ENCODE results near the gene DIP2C. TPM values are rescaled to one million over a fixed set of nuclear protein-coding genes. Genes with fewer than 3 reads are reported as not detected.

Gene DIP2C
- polyA plus RNA-seq, 2 donors, result 2.2 to 2.7 TPM

DNA sequence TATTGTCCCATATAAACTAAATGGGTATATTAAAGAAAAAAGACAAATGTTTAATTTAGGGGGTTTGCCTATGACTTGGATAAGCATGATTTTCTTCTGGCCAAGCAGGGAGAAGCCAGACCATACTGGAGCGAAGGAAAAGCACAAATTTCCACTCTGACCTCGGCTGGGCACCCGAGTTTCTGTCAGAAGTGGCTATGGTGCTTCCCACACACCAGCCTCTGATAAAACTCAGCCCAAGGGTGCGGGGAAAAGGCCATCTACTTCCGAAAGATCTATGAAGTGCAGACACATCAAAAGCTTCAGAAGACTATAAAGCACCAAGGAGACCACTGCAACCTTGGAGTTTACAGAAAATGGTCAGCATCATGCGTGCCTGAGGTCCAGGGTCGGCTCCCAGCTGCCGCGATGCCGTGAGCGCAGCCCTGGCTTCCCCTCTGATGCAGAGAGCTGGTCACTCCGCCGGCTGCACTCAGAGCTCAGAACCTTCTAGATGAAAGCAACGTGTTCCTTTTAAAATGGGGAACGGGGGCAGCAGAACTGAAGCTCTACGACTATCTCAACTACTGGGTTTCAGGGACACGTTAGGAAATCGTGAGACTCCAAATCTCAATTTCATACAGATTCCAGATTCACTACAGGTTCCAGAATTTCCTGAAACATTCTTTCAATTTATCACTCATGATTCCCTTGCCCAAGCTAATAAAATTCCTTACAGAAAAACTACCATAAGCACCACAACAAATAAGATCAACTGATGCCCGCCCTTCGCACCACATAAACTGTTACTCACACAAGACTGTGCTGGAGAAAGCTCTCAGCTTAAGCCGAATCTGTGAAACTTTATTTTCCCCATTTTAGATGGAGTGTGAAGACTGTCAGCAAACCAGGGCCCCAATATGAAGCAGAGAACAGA is 84.5 kb downstream of the DIP2C start:
- Histone ChIP-seq H3K27ac (ENCODE audit: low read depth in 2 of 2, low read length in 1 of 2) (no peak overlapping the region), H3K9me3 (ENCODE audit: control insufficient read depth in 2 of 2, insufficient read depth in 1 of 2, low read depth in 1 of 2, low read length in 1 of 2) (no peaks in the 10 kb centered on the region), H3K4me1 (ENCODE audit: control insufficient read depth in 2 of 2, insufficient read depth in 2 of 2, low read length in 1 of 2) (peaks cover 0 to 6% of the 10 kb centered on the region in 2 donors), H3K4me3 (ENCODE audit: low read depth in 1 of 2, low read length in 2 of 2) (no peak overlapping the region), H3K36me3 (ENCODE audit: control insufficient read depth in 2 of 2, insufficient read depth in 2 of 2, low read length in 1 of 2) (no peaks in the 10 kb centered on the region), H3K27me3 (ENCODE audit: control insufficient read depth in 1 of 2, insufficient read depth in 2 of 2, low read length in 2 of 2) (no peaks in the 10 kb centered on the region)
- 82 to 85% methylated on average over 21 of the region's 21 CpGs for WGBS, 2 donors

- Histone ChIP-seq H3K27me3 (ENCODE audit: control insufficient read depth in 1 of 2, insufficient read depth in 2 of 2, low read length in 2 of 2) (no peaks in the 10 kb centered on the region), H3K9me3 (ENCODE audit: control insufficient read depth in 2 of 2, insufficient read depth in 1 of 2, low read depth in 1 of 2, low read length in 1 of 2) (no peaks in the 10 kb centered on the region), H3K4me3 (ENCODE audit: low read depth in 1 of 2, low read length in 2 of 2) (no peak overlapping the region), H3K4me1 (ENCODE audit: control insufficient read depth in 2 of 2, insufficient read depth in 2 of 2, low read length in 1 of 2) (peaks cover 0 to 6% of the 10 kb centered on the region in 2 donors), H3K27ac (ENCODE audit: low read depth in 2 of 2, low read length in 1 of 2) (no peak overlapping the region), H3K36me3 (ENCODE audit: control insufficient read depth in 2 of 2, insufficient read depth in 2 of 2, low read length in 1 of 2) (no peaks in the 10 kb centered on the region)
- 68 to 75% methylated on average over 6 of the region's 6 CpGs for WGBS, 2 donors
These were observed 85.7 kb downstream of the DIP2C start for GRCh38 chr10:603745-604144.

DNA sequence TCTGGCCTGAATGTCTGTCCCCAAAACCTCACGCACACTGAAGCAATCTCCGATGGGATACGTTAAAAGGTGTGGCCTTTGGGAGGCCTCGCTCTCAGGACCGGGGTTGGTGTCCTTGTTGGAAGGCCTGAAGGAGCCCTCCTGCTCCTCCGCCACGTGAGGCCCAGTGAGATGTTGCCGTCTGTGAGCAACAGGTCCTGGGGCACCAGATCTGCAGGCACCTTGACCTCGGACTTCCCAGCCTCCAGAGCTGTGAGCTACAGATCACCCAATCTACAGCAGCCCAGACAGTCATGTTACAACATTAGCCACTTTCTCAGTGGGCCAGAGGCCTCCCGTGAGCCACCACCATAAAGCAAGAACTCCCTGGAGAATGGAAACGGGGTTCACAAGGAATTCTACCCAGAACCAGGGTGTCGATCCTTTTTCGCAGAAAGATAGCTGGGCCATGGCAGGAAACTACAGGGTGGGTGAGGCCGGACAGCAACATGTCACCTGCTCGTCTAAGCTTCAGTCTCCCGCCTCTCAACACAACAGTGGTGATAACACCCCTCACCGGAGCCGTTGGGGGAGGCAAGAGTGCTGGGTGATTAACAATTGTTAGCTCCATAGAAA is 87.0 kb downstream of the DIP2C start:
- Histone ChIP-seq H3K27me3 (ENCODE audit: control insufficient read depth in 1 of 2, insufficient read depth in 2 of 2, low read length in 2 of 2) (no peaks in the 10 kb centered on the region), H3K4me3 (ENCODE audit: low read depth in 1 of 2, low read length in 2 of 2) (no peak overlapping the region), H3K4me1 (ENCODE audit: control insufficient read depth in 2 of 2, insufficient read depth in 2 of 2, low read length in 1 of 2) (peaks cover 0 to 6% of the 10 kb centered on the region in 2 donors), H3K27ac (ENCODE audit: low read depth in 2 of 2, low read length in 1 of 2) (no peak overlapping the region), H3K36me3 (ENCODE audit: control insufficient read depth in 2 of 2, insufficient read depth in 2 of 2, low read length in 1 of 2) (no peaks in the 10 kb centered on the region), H3K9me3 (ENCODE audit: control insufficient read depth in 2 of 2, insufficient read depth in 1 of 2, low read depth in 1 of 2, low read length in 1 of 2) (no peaks in the 10 kb centered on the region)
- WGBS, 2 donors, result 93% methylated on average over 18 of the region's 18 CpGs

DNA sequence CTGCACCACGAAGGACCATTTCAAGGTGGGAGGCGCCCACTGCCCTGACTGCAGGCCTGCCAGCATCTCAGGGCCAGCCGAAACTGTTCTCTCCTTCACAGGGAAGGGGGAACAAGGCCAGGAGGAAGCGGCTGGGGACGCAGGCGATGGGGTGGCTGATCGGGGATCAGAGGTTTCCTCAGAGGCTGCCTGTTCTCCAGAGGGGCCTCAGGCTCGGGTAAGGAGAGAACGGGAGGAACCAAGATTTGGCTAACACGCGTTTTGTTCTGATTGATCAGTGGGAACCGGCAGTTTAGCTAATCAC is 87.9 kb downstream of the DIP2C start:
- H3K27me3 ChIP-seq (ENCODE audit: control insufficient read depth in 1 of 2, insufficient read depth in 2 of 2, low read length in 2 of 2), result no peaks in the 10 kb centered on the region
- no peak overlapping the region for H3K27ac ChIP-seq (ENCODE audit: low read depth in 2 of 2, low read length in 1 of 2)
- WGBS, 2 donors, result 68 to 72% methylated on average over 12 of the region's 12 CpGs
- no peaks in the 10 kb centered on the region for H3K36me3 ChIP-seq (ENCODE audit: control insufficient read depth in 2 of 2, insufficient read depth in 2 of 2, low read length in 1 of 2)
- no peaks in the 10 kb centered on the region for H3K9me3 ChIP-seq (ENCODE audit: control insufficient read depth in 2 of 2, insufficient read depth in 1 of 2, low read depth in 1 of 2, low read length in 1 of 2)
- H3K4me3 ChIP-seq (ENCODE audit: low read depth in 1 of 2, low read length in 2 of 2), result no peak overlapping the region
- H3K4me1 ChIP-seq (ENCODE audit: control insufficient read depth in 2 of 2, insufficient read depth in 2 of 2, low read length in 1 of 2), result peaks cover 0 to 2% of the 10 kb centered on the region in 2 donors

DNA sequence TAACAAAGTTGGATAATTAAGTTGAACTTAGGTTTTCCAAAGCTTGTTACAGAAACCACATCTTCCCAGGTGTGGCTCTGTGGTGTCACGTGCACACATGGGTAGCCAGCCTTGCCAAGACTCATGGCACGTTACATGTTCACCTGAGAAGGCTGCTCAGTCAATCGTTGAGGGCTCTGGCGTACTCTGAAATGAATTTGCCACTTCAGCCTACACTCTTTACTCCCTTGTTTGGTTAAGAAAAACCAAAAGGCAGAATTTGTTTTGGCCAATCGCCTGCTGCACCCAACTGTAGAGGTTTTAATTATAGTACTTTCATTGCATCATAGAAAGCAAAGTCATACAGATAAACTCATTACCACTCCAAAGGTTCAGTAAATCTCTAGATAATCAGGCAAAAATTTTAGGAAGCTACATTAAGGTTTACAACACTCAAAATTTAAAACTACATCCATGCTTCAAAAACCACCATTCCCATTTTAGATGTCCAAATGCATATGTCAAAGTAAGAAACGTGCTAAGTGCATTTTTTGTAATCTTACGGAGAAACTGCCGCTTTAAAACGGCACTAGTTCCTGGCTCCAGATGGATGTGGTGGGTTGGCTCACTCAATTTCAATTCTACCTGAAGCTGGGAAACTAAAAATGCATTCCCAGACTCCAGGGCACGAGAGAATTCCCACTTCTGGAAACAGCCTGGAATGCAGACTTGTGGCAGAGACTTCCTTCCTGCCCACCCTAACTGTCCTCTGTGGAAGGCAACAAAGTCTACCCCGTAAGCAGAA is 88.4 kb downstream of the DIP2C start:
- WGBS, 2 donors, result 61 to 62% methylated on average over 11 of the region's 11 CpGs
- no peak overlapping the region for H3K27ac ChIP-seq (ENCODE audit: low read depth in 2 of 2, low read length in 1 of 2)
- no peaks in the 10 kb centered on the region for H3K9me3 ChIP-seq (ENCODE audit: control insufficient read depth in 2 of 2, insufficient read depth in 1 of 2, low read depth in 1 of 2, low read length in 1 of 2)
- H3K27me3 ChIP-seq (ENCODE audit: control insufficient read depth in 1 of 2, insufficient read depth in 2 of 2, low read length in 2 of 2), result no peaks in the 10 kb centered on the region
- no peak overlapping the region for H3K4me3 ChIP-seq (ENCODE audit: low read depth in 1 of 2, low read length in 2 of 2)
- no peaks in the 10 kb centered on the region for H3K36me3 ChIP-seq (ENCODE audit: control insufficient read depth in 2 of 2, insufficient read depth in 2 of 2, low read length in 1 of 2)
- H3K4me1 ChIP-seq (ENCODE audit: control insufficient read depth in 2 of 2, insufficient read depth in 2 of 2, low read length in 1 of 2), result peaks cover 0 to 2% of the 10 kb centered on the region in 2 donors

GRCh38 chr10:600234-600633 is 89.2 kb downstream of the DIP2C start:
- no peaks in the 10 kb centered on the region for H3K4me1 ChIP-seq (ENCODE audit: control insufficient read depth in 2 of 2, insufficient read depth in 2 of 2, low read length in 1 of 2)
- no peaks in the 10 kb centered on the region for H3K9me3 ChIP-seq (ENCODE audit: control insufficient read depth in 2 of 2, insufficient read depth in 1 of 2, low read depth in 1 of 2, low read length in 1 of 2)
- no peaks in the 10 kb centered on the region for H3K36me3 ChIP-seq (ENCODE audit: control insufficient read depth in 2 of 2, insufficient read depth in 2 of 2, low read length in 1 of 2)
- H3K27ac ChIP-seq (ENCODE audit: low read depth in 2 of 2, low read length in 1 of 2), result no peak overlapping the region
- H3K27me3 ChIP-seq (ENCODE audit: control insufficient read depth in 1 of 2, insufficient read depth in 2 of 2, low read length in 2 of 2), result no peaks in the 10 kb centered on the region
- WGBS, 2 donors, result 92 to 94% methylated on average over 15 of the region's 15 CpGs
- H3K4me3 ChIP-seq (ENCODE audit: low read depth in 1 of 2, low read length in 2 of 2), result no peak overlapping the region

DNA sequence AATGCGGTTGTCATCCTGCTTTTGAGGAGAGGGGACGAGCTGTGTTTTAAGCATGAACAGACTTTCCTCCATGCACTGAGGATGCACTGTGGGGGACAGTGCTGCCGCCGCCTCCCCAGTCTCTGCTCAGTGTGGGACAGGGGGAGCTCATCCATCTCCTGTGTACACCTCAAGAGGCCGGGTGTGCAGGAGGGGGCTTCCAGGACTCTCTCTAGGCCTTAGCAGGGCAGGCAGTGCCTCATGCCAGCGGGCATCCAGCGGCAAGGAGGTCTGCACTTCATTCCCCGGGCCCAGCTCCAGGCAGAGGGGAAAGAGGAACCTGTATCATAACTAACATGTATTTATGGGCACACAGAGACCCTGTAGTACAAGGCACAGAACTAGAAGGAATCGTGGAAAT is 89.7 kb downstream of the DIP2C start:
- Histone ChIP-seq H3K36me3 (ENCODE audit: control insufficient read depth in 2 of 2, insufficient read depth in 2 of 2, low read length in 1 of 2) (no peaks in the 10 kb centered on the region), H3K4me3 (ENCODE audit: low read depth in 1 of 2, low read length in 2 of 2) (no peak overlapping the region), H3K27me3 (ENCODE audit: control insufficient read depth in 1 of 2, insufficient read depth in 2 of 2, low read length in 2 of 2) (no peaks in the 10 kb centered on the region), H3K9me3 (ENCODE audit: control insufficient read depth in 2 of 2, insufficient read depth in 1 of 2, low read depth in 1 of 2, low read length in 1 of 2) (no peaks in the 10 kb centered on the region), H3K27ac (ENCODE audit: low read depth in 2 of 2, low read length in 1 of 2) (no peak overlapping the region), H3K4me1 (ENCODE audit: control insufficient read depth in 2 of 2, insufficient read depth in 2 of 2, low read length in 1 of 2) (no peaks in the 10 kb centered on the region)
- WGBS, 2 donors, result 89 to 95% methylated on average over 9 of the region's 9 CpGs

GRCh38 chr10:598415-599170 is 90.9 kb downstream of the DIP2C start:
- Histone ChIP-seq H3K36me3 (ENCODE audit: control insufficient read depth in 2 of 2, insufficient read depth in 2 of 2, low read length in 1 of 2) (no peaks in the 10 kb centered on the region), H3K4me3 (ENCODE audit: low read depth in 1 of 2, low read length in 2 of 2) (no peak overlapping the region), H3K27ac (ENCODE audit: low read depth in 2 of 2, low read length in 1 of 2) (no peak overlapping the region), H3K9me3 (ENCODE audit: control insufficient read depth in 2 of 2, insufficient read depth in 1 of 2, low read depth in 1 of 2, low read length in 1 of 2) (no peaks in the 10 kb centered on the region), H3K4me1 (ENCODE audit: control insufficient read depth in 2 of 2, insufficient read depth in 2 of 2, low read length in 1 of 2) (peaks cover 0 to 1% of the 10 kb centered on the region in 2 donors), H3K27me3 (ENCODE audit: control insufficient read depth in 1 of 2, insufficient read depth in 2 of 2, low read length in 2 of 2) (no peaks in the 10 kb centered on the region)
- 70 to 73% methylated on average over 16 to 17 of the region's 17 CpGs for WGBS, 2 donors

DNA sequence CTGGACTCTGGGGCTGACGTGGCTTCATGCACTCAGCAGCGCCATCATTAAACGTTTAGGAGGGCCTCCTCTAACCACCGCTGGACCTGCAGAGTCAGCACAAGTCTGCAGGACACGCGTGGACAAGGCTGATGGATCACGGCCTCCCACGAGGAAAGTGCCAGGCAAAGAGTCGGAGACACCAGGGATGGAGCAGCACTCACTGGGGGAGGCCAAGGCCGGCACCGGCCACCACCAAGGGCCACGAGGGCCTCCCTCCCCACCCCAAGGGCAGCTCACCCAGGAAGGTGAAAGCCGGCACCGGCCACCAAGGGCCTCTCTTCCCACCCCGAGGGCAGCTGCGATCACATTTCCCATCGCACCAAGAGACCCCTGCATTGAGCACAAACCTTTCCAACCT is 91.5 kb downstream of the DIP2C start:
- H3K9me3 ChIP-seq (ENCODE audit: control insufficient read depth in 2 of 2, insufficient read depth in 1 of 2, low read depth in 1 of 2, low read length in 1 of 2), result no peaks in the 10 kb centered on the region
- H3K27me3 ChIP-seq (ENCODE audit: control insufficient read depth in 1 of 2, insufficient read depth in 2 of 2, low read length in 2 of 2), result no peaks in the 10 kb centered on the region
- no peak overlapping the region for H3K4me3 ChIP-seq (ENCODE audit: low read depth in 1 of 2, low read length in 2 of 2)
- no peaks in the 10 kb centered on the region for H3K36me3 ChIP-seq (ENCODE audit: control insufficient read depth in 2 of 2, insufficient read depth in 2 of 2, low read length in 1 of 2)
- H3K4me1 ChIP-seq (ENCODE audit: control insufficient read depth in 2 of 2, insufficient read depth in 2 of 2, low read length in 1 of 2), result peaks cover 0 to 1% of the 10 kb centered on the region in 2 donors
- 92 to 93% methylated on average over 17 of the region's 17 CpGs for WGBS, 2 donors
- no peak overlapping the region for H3K27ac ChIP-seq (ENCODE audit: low read depth in 2 of 2, low read length in 1 of 2)

Data from esophagus (tissue), 2 donors.